ENCODE data around the gene COA8. TPM values are rescaled to one million over a fixed set of nuclear protein-coding genes. Genes with fewer than 3 reads are reported as not detected.

COA8 gene
- polyA plus RNA-seq, 3 donors = 39.5 to 40.1 (median 39.5) TPM

Other genes starting within 250 kb of the COA8 start
- gene EIF5, start 228.7 kb upstream of the COA8 start, polyA plus RNA-seq (ENCODE audit: insufficient read length in 3 of 3) = 100 to 1,000 TPM; 258 to 291 (median 266) TPM
- 10 to 100 TPM; 87.3 to 99.0 (median 97.8) TPM for gene MARK3, start 177.5 kb upstream of the COA8 start, polyA plus RNA-seq (ENCODE audit: insufficient read length in 3 of 3)
- 100 to 1,000 TPM in 2 of 3 donors, 10 to 100 TPM in 1; 98.8 to 122 (median 118) TPM for gene CKB, start 40.1 kb upstream of the COA8 start, polyA plus RNA-seq (ENCODE audit: insufficient read length in 3 of 3)
- 1 to 10 TPM; 5.7 to 6.8 (median 5.9) TPM for gene TRMT61A, start 33.8 kb upstream of the COA8 start, polyA plus RNA-seq (ENCODE audit: insufficient read length in 3 of 3)
- gene BAG5, start 303 bp upstream of the COA8 start, polyA plus RNA-seq (ENCODE audit: insufficient read length in 3 of 3) = 10 to 100 TPM; 30.7 to 35.8 (median 33.5) TPM
- 10 to 100 TPM; 81.6 to 89.5 (median 85.6) TPM for gene KLC1, start 66.3 kb downstream of the COA8 start, polyA plus RNA-seq (ENCODE audit: insufficient read length in 3 of 3)
- 10 to 100 TPM; 11.3 to 13.5 (median 12.2) TPM for gene XRCC3, start 152.5 kb downstream of the COA8 start, polyA plus RNA-seq (ENCODE audit: insufficient read length in 3 of 3)
- 10 to 100 TPM; 48.7 to 53.6 (median 49.6) TPM for gene ZFYVE21, start 152.8 kb downstream of the COA8 start, polyA plus RNA-seq (ENCODE audit: insufficient read length in 3 of 3)

Measured in right renal cortex interstitium (tissue), 3 donors.